Kidney (tissue), 14 donors: ENCODE results near the gene TAF1A. TPM values are rescaled to one million over a fixed set of nuclear protein-coding genes. Genes with fewer than 3 reads are reported as not detected.

Experiments used
- DNase-seq, 5 donors: peaks; one replicate each; pipeline ENCODE4 v3.0.0-alpha.2; 2013 to 2020
- FAIRE-seq: peaks from 2 replicates; lab custom pipeline; 2012; peaks lifted over from hg19 to GRCh38; lab: Jason Lieb, UNC
- H3K27ac ChIP-seq, 2 donors: one replicate each; pipeline ENCODE4 v1.7.0; 2013; ENCODE audit warnings: low read depth in 2 of 2, low read length in 2 of 2, inconsistent platforms in 1 of 2
- H3K27me3 ChIP-seq: one replicate; pipeline ENCODE4 v1.7.1; 2013; ENCODE audit warnings: low read length, inconsistent platforms; ENCODE audit not compliant: control insufficient read depth, insufficient read depth
- H3K36me3 ChIP-seq, 3 donors: one replicate each; pipeline versions ENCODE4 v1.7.0 to v1.7.1; 2013; ENCODE audit warnings: low read length in 3 of 3, control low read depth in 1 of 3, inconsistent platforms in 1 of 3; ENCODE audit not compliant: insufficient read depth in 3 of 3, control insufficient read depth in 2 of 3
- H3K4me1 ChIP-seq, 3 donors: one replicate each; pipeline versions ENCODE4 v1.7.0 to v1.7.1; 2013; ENCODE audit warnings: low read length in 3 of 3, inconsistent platforms in 1 of 3, low read depth in 1 of 3; ENCODE audit not compliant: control insufficient read depth in 2 of 3, insufficient read depth in 2 of 3
- H3K4me3 ChIP-seq, 3 donors: one replicate each; pipeline versions ENCODE4 v1.7.0 to v1.8.1; 2013; ENCODE audit warnings: low read length in 3 of 3, control low read depth in 1 of 3, inconsistent platforms in 1 of 3
- H3K9ac ChIP-seq, 3 donors: one replicate each; pipeline versions ENCODE4 v1.7.0 to v1.7.1; 2013; ENCODE audit warnings: low read length in 3 of 3, control low read depth in 1 of 3, inconsistent platforms in 1 of 3
- H3K9me3 ChIP-seq, 3 donors: one replicate each; pipeline versions ENCODE4 v1.7.0 to v1.7.1; 2013; ENCODE audit warnings: low read length in 3 of 3, control low read depth in 1 of 3, inconsistent platforms in 1 of 3; ENCODE audit not compliant: control insufficient read depth in 2 of 3, insufficient read depth in 1 of 3
- intact Hi-C: fragments of 100-400 bp; cut with DNase I; formaldehyde crosslinking; loops from one replicate; pipeline ENCODE4 v1.11.1; 2022
- polyA plus RNA-seq: library from polyadenylated mRNA; stranded (reverse); fragments of 350-450 nt; fragmentation: Illumina TruSeq; extraction: RNeasy Lipid Tissue Mini Kit (QIAGEN cat#74804); gene quantifications from one replicate; pipeline ENCODE4 v1.2.3, GENCODE V29; 2014; ENCODE audit warnings: low read depth, low replicate concordance; ENCODE audit not compliant: insufficient read depth
- total RNA-seq: library from RNA; stranded (reverse); fragmentation: NEBNext Ultra II Directional; extraction: Animal tissue kit (Norgen Biotek cat#: 25700); gene quantifications from one replicate; pipeline ENCODE4 v1.2.1, GENCODE V29; 2021
- TF ChIP-seq, protein P1 (sequence below): IDR thresholded peaks from 3 replicates; pipeline ENCODE4 v1.5.1; 2012; ENCODE audit warnings: mild to moderate bottlenecking, moderate library complexity, borderline replicate concordance; ENCODE audit not compliant: insufficient read depth; ENCODE audit errors: extremely low read depth
- donor health status: control.
- donor health status: control.
- donor health status: control.
- donor health status: control.
- donor health status: control.
- donor health status: DM: yes; HTN: yes; CAD: no.
- donor health status: Normal renal cell carcinoma (clear cell type).

TAF1A gene
- total and polyA plus RNA-seq, 2 donors from 2014 or later: 1.9 to 8.2 TPM

- H3K27me3 ChIP-seq: no peaks in the 10 kb centered on the region
- DNase-seq: no peak
- TF ChIP-seq, protein P1, sequence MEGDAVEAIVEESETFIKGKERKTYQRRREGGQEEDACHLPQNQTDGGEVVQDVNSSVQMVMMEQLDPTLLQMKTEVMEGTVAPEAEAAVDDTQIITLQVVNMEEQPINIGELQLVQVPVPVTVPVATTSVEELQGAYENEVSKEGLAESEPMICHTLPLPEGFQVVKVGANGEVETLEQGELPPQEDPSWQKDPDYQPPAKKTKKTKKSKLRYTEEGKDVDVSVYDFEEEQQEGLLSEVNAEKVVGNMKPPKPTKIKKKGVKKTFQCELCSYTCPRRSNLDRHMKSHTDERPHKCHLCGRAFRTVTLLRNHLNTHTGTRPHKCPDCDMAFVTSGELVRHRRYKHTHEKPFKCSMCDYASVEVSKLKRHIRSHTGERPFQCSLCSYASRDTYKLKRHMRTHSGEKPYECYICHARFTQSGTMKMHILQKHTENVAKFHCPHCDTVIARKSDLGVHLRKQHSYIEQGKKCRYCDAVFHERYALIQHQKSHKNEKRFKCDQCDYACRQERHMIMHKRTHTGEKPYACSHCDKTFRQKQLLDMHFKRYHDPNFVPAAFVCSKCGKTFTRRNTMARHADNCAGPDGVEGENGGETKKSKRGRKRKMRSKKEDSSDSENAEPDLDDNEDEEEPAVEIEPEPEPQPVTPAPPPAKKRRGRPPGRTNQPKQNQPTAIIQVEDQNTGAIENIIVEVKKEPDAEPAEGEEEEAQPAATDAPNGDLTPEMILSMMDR: no peak
- H3K36me3 ChIP-seq: no peaks in the 10 kb centered on the region
- H3K4me1 ChIP-seq: no peaks in the 10 kb centered on the region
- intact Hi-C loops: no loop called here
- H3K27ac ChIP-seq: no peak overlapping the region
- no peak overlapping the region for H3K9ac ChIP-seq
- no peak overlapping the region for H3K4me3 ChIP-seq
- H3K9me3 ChIP-seq: no peaks in the 10 kb centered on the region
- no peak for FAIRE-seq
Measured at GRCh38 chr1:222535455-222535854, 54.3 kb downstream of the TAF1A start.

GRCh38 chr1:222530852-222531251 is 58.9 kb downstream of the TAF1A start:
- no peaks in the 10 kb centered on the region for H3K9me3 ChIP-seq
- no peak overlapping the region for H3K27ac ChIP-seq
- TF ChIP-seq, protein P1: no peak
- DNase-seq: peak in 2 of 5 donors; percentile 24 to 27
- intact Hi-C loops: no loop called here
- H3K4me3 ChIP-seq: no peak overlapping the region
- H3K27me3 ChIP-seq: no peaks in the 10 kb centered on the region
- no peaks in the 10 kb centered on the region for H3K36me3 ChIP-seq
- FAIRE-seq: no peak
- no peaks in the 10 kb centered on the region for H3K4me1 ChIP-seq
- H3K9ac ChIP-seq: no peak overlapping the region

GRCh38 chr1:222529916-222530315 is 59.8 kb downstream of the TAF1A start:
- intact Hi-C loops: no loop called here
- Histone ChIP-seq H3K27me3 (no peaks in the 10 kb centered on the region), H3K9me3 (no peaks in the 10 kb centered on the region), H3K4me1 (no peaks in the 10 kb centered on the region), H3K27ac (no peak overlapping the region), H3K9ac (no peak overlapping the region), H3K4me3 (no peak overlapping the region), H3K36me3 (no peaks in the 10 kb centered on the region)
- FAIRE-seq (no peak), DNase-seq (no peak)
- TF ChIP-seq, protein P1: no peak

GRCh38 chr1:222529181-222529580 is 60.6 kb downstream of the TAF1A start:
- TF ChIP-seq, protein P1: no peak
- intact Hi-C loops: no loop called here
- no peak for DNase-seq
- Histone ChIP-seq H3K9ac (no peak overlapping the region), H3K4me3 (no peak overlapping the region), H3K36me3 (no peaks in the 10 kb centered on the region), H3K9me3 (no peaks in the 10 kb centered on the region), H3K4me1 (no peaks in the 10 kb centered on the region), H3K27me3 (no peaks in the 10 kb centered on the region), H3K27ac (no peak overlapping the region)
- no peak for FAIRE-seq
